HCT116 (cell line): ENCODE results near the gene ALKBH7. TPM values are rescaled to one million over a fixed set of nuclear protein-coding genes. Genes with fewer than 3 reads are reported as not detected.
A peak's percentile ranks its signal among the peaks of the same experiment; 100 is the strongest.

Experiments used
- ATAC-seq: fragments of 200-7000 bp; cut with Tn5 transposase; 2 replicates; pipeline ENCODE4 v1.9.1; 2020; ENCODE audit warnings: mild to moderate bottlenecking, moderate library complexity
- BruUV-seq: library from RNA; stranded (reverse); fragments of 400-500 nt; replicated peaks from 2 replicates; lab custom pipeline; 2021; lab: Mats Ljungman, UMichigan
- CTCF ChIA-PET: fragments of 300-600 bp; sonication (Branson Sonifier 250); formaldehyde crosslinking; loops from one replicate; lab custom pipeline; 2021; ENCODE audit warnings: antibody characterized with exemption; lab: Charles Lee
- POLR2A ChIA-PET: fragments of 300-600, 350-600 bp; sonication (Branson Sonifier 250); formaldehyde crosslinking; loops from one replicate; lab custom pipeline; 2021; ENCODE audit warnings: antibody characterized with exemption; lab: Charles Lee
- RAD21 ChIA-PET, 2 experiments: fragments of 300-600 bp; sonication (Branson Sonifier 250); formaldehyde crosslinking; loops; one replicate each; lab custom pipeline; 2023; ENCODE audit warnings: low total read pairs in 2 of 2; ENCODE audit not compliant: uncharacterized antibody in 2 of 2, unreplicated experiment in 2 of 2, low non-redundant PET in 1 of 2; lab: Charles Lee
- DNase-seq: peaks from one replicate; pipeline ENCODE4 v3.0.0-alpha.2; 2010; ENCODE audit warnings: low read depth, low spot score
- H2AFZ ChIP-seq: fragments of 200-600 bp; shearing (Covaris generic), sonication (generic); 2 replicates; pipeline ENCODE4 v1.6.1; 2017; ENCODE audit warnings: low read depth, mixed run types, mixed read lengths, antibody characterized with exemption, low read length; ENCODE audit not compliant: poor library complexity, severe bottlenecking
- H3K27ac ChIP-seq: 2 replicates; pipeline ENCODE4 v1.5.1; 2012; ENCODE audit warnings: low read depth, low read length
- H3K27me3 ChIP-seq: fragments of 200-600 bp; sonication (generic); 2 replicates; pipeline ENCODE4 v1.6.1; 2016; ENCODE audit warnings: mixed run types, low read length, mixed read lengths; ENCODE audit not compliant: insufficient read depth
- H3K36me3 ChIP-seq, 2 experiments: fragments of 200-500 bp in 1 of 2; fragments of 200-600 bp in 1 of 2; sonication (Bioruptor generic) in 1 of 2; sonication (generic) in 1 of 2; 2 replicates each; pipeline versions ENCODE4 v1.5.1 to v1.6.1; 2014 to 2016; ENCODE audit warnings: low read length in 2 of 2, inconsistent platforms in 1 of 2, mixed read lengths in 1 of 2, mixed run types in 1 of 2; ENCODE audit not compliant: insufficient read depth in 2 of 2, control insufficient read depth in 1 of 2
- H3K4me1 ChIP-seq, 2 experiments: fragments of 200-600 bp in 1 of 2; sonication (generic) in 1 of 2; 2 replicates each; pipeline versions ENCODE4 v1.5.1 to v1.6.1; 2012 to 2017; ENCODE audit warnings: low read length in 2 of 2, inconsistent platforms in 1 of 2, mild to moderate bottlenecking in 1 of 2, mixed read lengths in 1 of 2, mixed run types in 1 of 2, moderate library complexity in 1 of 2; ENCODE audit not compliant: insufficient read depth in 2 of 2, control insufficient read depth in 1 of 2
- H3K4me2 ChIP-seq: fragments of 200-600 bp; sonication (generic); 2 replicates; pipeline ENCODE4 v1.6.1; 2017; ENCODE audit warnings: mixed run types, low read length, mixed read lengths
- H3K4me3 ChIP-seq, 2 experiments: fragments of 200-600 bp in 1 of 2; sonication (generic) in 1 of 2; replicated peaks in 1 of 2; 2 replicates each; pipeline ENCODE4 v1.5.1; 2011 to 2016; ENCODE audit warnings: low read length in 2 of 2, control low read depth in 1 of 2, low read depth in 1 of 2, mild to moderate bottlenecking in 1 of 2, mixed read lengths in 1 of 2, mixed run types in 1 of 2
- H3K79me2 ChIP-seq: fragments of 200-600 bp; sonication (generic); 2 replicates; pipeline ENCODE4 v1.6.1; 2017; ENCODE audit warnings: mild to moderate bottlenecking, mixed run types, low read length, moderate library complexity, mixed read lengths; ENCODE audit not compliant: insufficient read depth
- H3K9ac ChIP-seq: fragments of 200-600 bp; sonication (generic); 2 replicates; pipeline ENCODE4 v1.6.1; 2016; ENCODE audit warnings: low read length, mixed read lengths
- H3K9me2 ChIP-seq: fragments of 200-600 bp; sonication (generic), shearing (Covaris generic); 2 replicates; pipeline ENCODE4 v1.6.1; 2017; ENCODE audit warnings: mixed run types, mild to moderate bottlenecking, moderate library complexity; ENCODE audit not compliant: insufficient read depth
- H3K9me3 ChIP-seq, 2 experiments: fragments of 200-500 bp in 1 of 2; fragments of 200-600 bp in 1 of 2; sonication (Bioruptor generic) in 1 of 2; sonication (generic) in 1 of 2; 2 replicates each; pipeline ENCODE4 v1.6.1; 2014 to 2017; ENCODE audit warnings: low read length in 2 of 2, mixed read lengths in 2 of 2, inconsistent platforms in 1 of 2, low read depth in 1 of 2, mild to moderate bottlenecking in 1 of 2, mixed run types in 1 of 2, moderate library complexity in 1 of 2; ENCODE audit not compliant: control insufficient read depth in 1 of 2, insufficient read depth in 1 of 2
- H4K20me1 ChIP-seq: fragments of 200-600 bp; sonication (generic), shearing (Covaris generic); 2 replicates; pipeline ENCODE4 v1.6.1; 2017; ENCODE audit warnings: mixed run types, mild to moderate bottlenecking, moderate library complexity; ENCODE audit not compliant: insufficient read depth
- CBX3 ChIP-seq: IDR thresholded peaks from 2 replicates; pipeline ENCODE4 v1.6.1; 2012; ENCODE audit warnings: low read depth
- CEBPB ChIP-seq: IDR thresholded peaks from 2 replicates; pipeline ENCODE4 v1.6.1; 2012; ENCODE audit warnings: low read depth
- FOSL1 ChIP-seq: IDR thresholded peaks from 2 replicates; pipeline ENCODE4 v1.6.1; 2012; ENCODE audit warnings: low read depth
- JUND ChIP-seq: IDR thresholded peaks from 2 replicates; pipeline ENCODE4 v1.6.1; 2012
- POLR2A ChIP-seq: IDR thresholded peaks from 2 replicates; pipeline ENCODE4 v1.7.0; 2011; ENCODE audit warnings: borderline replicate concordance; ENCODE audit not compliant: insufficient read depth, insufficient read length; ENCODE audit errors: extremely low read depth
- POLR2AphosphoS5 ChIP-seq: IDR thresholded peaks from 2 replicates; pipeline ENCODE4 v1.6.1; 2011; ENCODE audit warnings: mild to moderate bottlenecking, low read depth, low read length, moderate library complexity
- RAD21 ChIP-seq: IDR thresholded peaks from 2 replicates; pipeline ENCODE4 v1.6.1; 2012; ENCODE audit warnings: low read depth, mild to moderate bottlenecking
- SIN3A ChIP-seq: IDR thresholded peaks from 2 replicates; pipeline ENCODE4 v1.6.1; 2012; ENCODE audit warnings: low read depth
- SRF ChIP-seq: IDR thresholded peaks from 2 replicates; pipeline ENCODE4 v1.6.1; 2012; ENCODE audit warnings: low read depth
- TCF7L2 ChIP-seq: IDR thresholded peaks from 2 replicates; pipeline ENCODE4 v1.7.0; 2011; ENCODE audit warnings: borderline replicate concordance, inconsistent platforms; ENCODE audit not compliant: insufficient read depth, insufficient read length; ENCODE audit errors: extremely low read depth
- ZBTB33 ChIP-seq: IDR thresholded peaks from 2 replicates; pipeline ENCODE4 v1.6.1; 2011; ENCODE audit warnings: mild to moderate bottlenecking, low read length, moderate library complexity; ENCODE audit not compliant: insufficient replicate concordance; ENCODE audit errors: extremely low read depth
- ZFX ChIP-seq: fragments of 450-650 bp; IDR thresholded peaks from 2 replicates; pipeline ENCODE4 v1.6.1; 2017
- ZNF274 ChIP-seq: fragments of 200-500 bp; sonication (Bioruptor generic); IDR thresholded peaks from 2 replicates; pipeline ENCODE4 v1.6.1; 2014; ENCODE audit warnings: mild to moderate bottlenecking, low read depth, low read length, inconsistent platforms
- intact Hi-C: fragments of 100-400 bp; cut with micrococcal nuclease; formaldehyde crosslinking; loops from 2 replicates; pipeline ENCODE4 v1.10.0; 2022
- total RNA-seq: library from RNA; stranded (reverse); gene quantifications from one replicate; pipeline ENCODE4 v1.2.1, GENCODE V29; 2021; ENCODE audit not compliant: unreplicated experiment
- TF ChIP-seq, protein P1 (sequence below): IDR thresholded peaks from 2 replicates; pipeline ENCODE4 v1.6.1; 2012
- TF ChIP-seq, protein P2 (sequence below), 3 experiments: fragments of 200-600 bp in 1 of 3; sonication (generic) in 1 of 3; IDR thresholded peaks in 2 of 3; conservative IDR thresholded peaks in 1 of 3; 2 replicates each; pipeline ENCODE4 v1.5.1; 2012 to 2017; ENCODE audit warnings: low read depth in 2 of 3, low read length in 2 of 3, antibody characterized with exemption in 1 of 3, borderline replicate concordance in 1 of 3, control low read depth in 1 of 3, mild to moderate bottlenecking in 1 of 3, mixed read lengths in 1 of 3, mixed run types in 1 of 3, moderate library complexity in 1 of 3; ENCODE audit not compliant: insufficient read depth in 1 of 3

ALKBH7 gene
- total RNA-seq, 1 experiment from 2014 or later: 57.1 TPM

- CTCF ChIA-PET: no interaction called here
- peaks cover 69 to 77% of the 10 kb centered on the region in 2 experiments for H3K36me3 ChIP-seq
- no peak overlapping the region for H3K9ac ChIP-seq
Observed at GRCh38 chr19:6418562-6418932, 46.0 kb downstream of the ALKBH7 start.

GRCh38 chr19:6421075-6422014, 48.8 kb downstream of the ALKBH7 start:
- ChIA-PET RAD21 (no interaction called here), CTCF (no interaction called here), POLR2A (no interaction called here)
- H3K9me2 ChIP-seq: no peaks in the 10 kb centered on the region
- peaks cover 75% of the 10 kb centered on the region for H3K79me2 ChIP-seq
- peak overlapping the region; percentile 26; the same call in 1 of the 2 replicates for H3K27ac ChIP-seq
- H4K20me1 ChIP-seq: peaks cover 39% of the 10 kb centered on the region; the same call in 1 of the 2 replicates
- no TSS peak for BruUV-seq
- ATAC-seq: no peak
- intact Hi-C loops: no loop called here
- H2AFZ ChIP-seq: no peak overlapping the region
- no peaks in the 10 kb centered on the region for H3K9me3 ChIP-seq
- no peak overlapping the region for H3K4me3 ChIP-seq
- H3K4me2 ChIP-seq: no peak overlapping the region
- no peak for DNase-seq
- H3K9ac ChIP-seq: no peak overlapping the region
- peaks cover 6 to 21% of the 10 kb centered on the region in 2 experiments; a peak in 3 of 4 replicates for H3K4me1 ChIP-seq
- H3K36me3 ChIP-seq: peaks cover 52 to 58% of the 10 kb centered on the region in 2 experiments
- no peaks in the 10 kb centered on the region for H3K27me3 ChIP-seq
- TF ChIP-seq POLR2A: no peak
- TF ChIP-seq SRF: no peak
- TF ChIP-seq, protein P1, sequence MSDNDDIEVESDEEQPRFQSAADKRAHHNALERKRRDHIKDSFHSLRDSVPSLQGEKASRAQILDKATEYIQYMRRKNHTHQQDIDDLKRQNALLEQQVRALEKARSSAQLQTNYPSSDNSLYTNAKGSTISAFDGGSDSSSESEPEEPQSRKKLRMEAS: no peak
- TF ChIP-seq, protein P2, sequence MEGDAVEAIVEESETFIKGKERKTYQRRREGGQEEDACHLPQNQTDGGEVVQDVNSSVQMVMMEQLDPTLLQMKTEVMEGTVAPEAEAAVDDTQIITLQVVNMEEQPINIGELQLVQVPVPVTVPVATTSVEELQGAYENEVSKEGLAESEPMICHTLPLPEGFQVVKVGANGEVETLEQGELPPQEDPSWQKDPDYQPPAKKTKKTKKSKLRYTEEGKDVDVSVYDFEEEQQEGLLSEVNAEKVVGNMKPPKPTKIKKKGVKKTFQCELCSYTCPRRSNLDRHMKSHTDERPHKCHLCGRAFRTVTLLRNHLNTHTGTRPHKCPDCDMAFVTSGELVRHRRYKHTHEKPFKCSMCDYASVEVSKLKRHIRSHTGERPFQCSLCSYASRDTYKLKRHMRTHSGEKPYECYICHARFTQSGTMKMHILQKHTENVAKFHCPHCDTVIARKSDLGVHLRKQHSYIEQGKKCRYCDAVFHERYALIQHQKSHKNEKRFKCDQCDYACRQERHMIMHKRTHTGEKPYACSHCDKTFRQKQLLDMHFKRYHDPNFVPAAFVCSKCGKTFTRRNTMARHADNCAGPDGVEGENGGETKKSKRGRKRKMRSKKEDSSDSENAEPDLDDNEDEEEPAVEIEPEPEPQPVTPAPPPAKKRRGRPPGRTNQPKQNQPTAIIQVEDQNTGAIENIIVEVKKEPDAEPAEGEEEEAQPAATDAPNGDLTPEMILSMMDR (IDR thresholded peaks at IDR 0.05 in 2 of 3, conservative IDR thresholded peaks at IDR 0.05 in 1 of 3; ENCODE audit: borderline replicate concordance in 1 of 3, insufficient read depth in 1 of 3, low read depth in 2 of 3, low read length in 2 of 3): no peak
- TF ChIP-seq CBX3: no peak
- TF ChIP-seq ZBTB33: no peak
- no peak for TF ChIP-seq JUND
- no peak for TF ChIP-seq POLR2AphosphoS5
- TF ChIP-seq RAD21: no peak
- TF ChIP-seq FOSL1: no peak
- no peak for TF ChIP-seq ZFX
- TF ChIP-seq ZNF274: no peak
- no peak for TF ChIP-seq SIN3A
- no peak for TF ChIP-seq CEBPB

More at GRCh38 chr19:6418562-6418932, 46.0 kb downstream of the ALKBH7 start:
- H3K27ac ChIP-seq: no peak overlapping the region; the same call in 1 of the 2 replicates
- no peaks in the 10 kb centered on the region for H3K9me3 ChIP-seq
- no peak overlapping the region for H3K4me2 ChIP-seq
- no TSS peak for BruUV-seq
- intact Hi-C loops: no loop called here
- ATAC-seq (no peak), DNase-seq (no peak)
- H4K20me1 ChIP-seq: peaks cover 34% of the 10 kb centered on the region; the same call in 1 of the 2 replicates
- TF ChIP-seq SIN3A: no peak
- no peak for TF ChIP-seq RAD21
- no peak for TF ChIP-seq TCF7L2
- no peak for TF ChIP-seq POLR2AphosphoS5
- ChIA-PET POLR2A (interaction anchor here (0.6 kb wide), 1 partner anchor 120 kb away, joined by 4 read pairs; no protein-coding TSS in a partner anchor), RAD21 (no interaction called here)
- H3K4me1 ChIP-seq: peaks cover 0 to 9% of the 10 kb centered on the region in 2 experiments; a peak in 3 of 4 replicates
- H3K79me2 ChIP-seq: peaks cover 71% of the 10 kb centered on the region
- no peak overlapping the region for H3K4me3 ChIP-seq
- H3K9me2 ChIP-seq: no peaks in the 10 kb centered on the region
- H3K27me3 ChIP-seq: no peaks in the 10 kb centered on the region
- no peak overlapping the region for H2AFZ ChIP-seq
